B cell (primary cell): ENCODE results near the gene KDM7A. TPM values are rescaled to one million over a fixed set of nuclear protein-coding genes. Genes with fewer than 3 reads are reported as not detected.

ENCODE experiments used
- ATAC-seq: fragments of 200-7000 bp; cut with Tn5 transposase; one replicate; pipeline ENCODE4 v1.10.0; 2021; ENCODE audit warnings: low read depth, mild to moderate bottlenecking, moderate number of reproducible peaks, moderate library complexity
- CTCF ChIA-PET: fragments of 350-600 bp; sonication (Branson Sonifier 250); formaldehyde crosslinking; loops from one replicate; lab custom pipeline; 2021; ENCODE audit warnings: antibody characterized with exemption, inconsistent platforms; lab: Charles Lee
- POLR2A ChIA-PET: fragments of 350-600 bp; sonication (Branson Sonifier 250); formaldehyde crosslinking; loops from one replicate; lab custom pipeline; 2021; ENCODE audit warnings: antibody characterized with exemption; lab: Charles Lee
- DNase-seq: peaks from one replicate; pipeline ENCODE4 v3.0.0; 2013
- H2AFZ ChIP-seq: 2 replicates; pipeline ENCODE4 v1.6.1; 2012; ENCODE audit warnings: mild to moderate bottlenecking, low read depth, low read length; ENCODE audit not compliant: insufficient read depth, poor library complexity, severe bottlenecking
- H3K27ac ChIP-seq, 2 donors: 1 replicate in 1 of 2; 2 replicates in 1 of 2; pipeline ENCODE4 v1.5.1; 2012 to 2013; ENCODE audit warnings: low read length in 2 of 2, mild to moderate bottlenecking in 2 of 2, moderate library complexity in 1 of 2
- H3K27me3 ChIP-seq, 4 experiments: fragments of 200-600 bp in 1 of 4; sonication (generic) in 1 of 4; replicated peaks in 1 of 4; 1 replicate in 2 of 4; 2 replicates in 2 of 4; pipeline versions ENCODE4 v1.6.1 to v1.7.0; 2013 to 2016; ENCODE audit warnings: low read length in 3 of 4, mild to moderate bottlenecking in 2 of 4, mixed read lengths in 1 of 4, moderate library complexity in 1 of 4; ENCODE audit not compliant: insufficient read depth in 4 of 4, control insufficient read depth in 3 of 4; ENCODE audit errors: control extremely low read depth in 1 of 4
- H3K36me3 ChIP-seq, 2 experiments: replicated peaks in 1 of 2; 1 replicate in 1 of 2; 2 replicates in 1 of 2; pipeline versions ENCODE4 v1.6.1 to v1.7.1; 2013; ENCODE audit warnings: low read length in 1 of 2; ENCODE audit not compliant: insufficient read depth in 2 of 2, control insufficient read depth in 1 of 2; ENCODE audit errors: control extremely low read depth in 1 of 2, extremely low read depth in 1 of 2
- H3K4me1 ChIP-seq, 2 donors: fragments of 200-600 bp in 1 of 2; sonication (generic) in 1 of 2; 1 replicate in 1 of 2; 2 replicates in 1 of 2; pipeline versions ENCODE4 v1.5.1 to v1.6.1; 2013 to 2017; ENCODE audit warnings: low read length in 2 of 2; ENCODE audit not compliant: control insufficient read depth in 2 of 2, insufficient read depth in 2 of 2
- H3K4me2 ChIP-seq: replicated peaks from 2 replicates; pipeline ENCODE3; 2012; ENCODE audit warnings: mild to moderate bottlenecking, low read depth, low read length; ENCODE audit not compliant: poor library complexity, severe bottlenecking
- H3K4me3 ChIP-seq, 5 experiments: fragments of 200-600 bp in 1 of 5; sonication (generic) in 1 of 5; 1 replicate in 3 of 5; 2 replicates in 2 of 5; pipeline versions ENCODE4 v1.5.1 to v1.7.0; 2011 to 2016; ENCODE audit warnings: low read length in 4 of 5, mild to moderate bottlenecking in 4 of 5, low read depth in 2 of 5, control low read depth in 1 of 5, moderate library complexity in 1 of 5; ENCODE audit not compliant: insufficient read depth in 1 of 5; ENCODE audit errors: control extremely low read depth in 1 of 5, extremely low read depth in 1 of 5
- H3K79me2 ChIP-seq: fragments of 200-600 bp; sonication (generic); one replicate; pipeline ENCODE4 v1.6.0; 2016; ENCODE audit warnings: low read length; ENCODE audit not compliant: control insufficient read depth, insufficient read depth
- H3K9ac ChIP-seq: fragments of 200-600 bp; sonication (generic); 2 replicates; pipeline ENCODE4 v1.6.1; 2017; ENCODE audit warnings: mild to moderate bottlenecking, low read length, moderate library complexity
- H3K9me3 ChIP-seq, 3 donors: one replicate each; pipeline versions ENCODE4 v1.6.1 to v1.7.1; 2013; ENCODE audit warnings: low read length in 2 of 3; ENCODE audit not compliant: control insufficient read depth in 2 of 3, insufficient read depth in 1 of 3; ENCODE audit errors: control extremely low read depth in 1 of 3
- H4K20me1 ChIP-seq: 2 replicates; pipeline ENCODE4 v1.6.0; 2012; ENCODE audit warnings: mild to moderate bottlenecking, low read length; ENCODE audit not compliant: insufficient read depth, control insufficient read depth, poor library complexity, severe bottlenecking
- H3K27ac Mint-ChIP-seq: one replicate; pipeline ENCODE4 v1.8.0; 2021; ENCODE audit warnings: mixed read lengths
- H3K27me3 Mint-ChIP-seq: one replicate; pipeline ENCODE4 v1.8.0; 2021; ENCODE audit warnings: mixed read lengths
- H3K4me1 Mint-ChIP-seq: one replicate; pipeline ENCODE4 v1.8.0; 2021; ENCODE audit warnings: mixed read lengths
- H3K4me3 Mint-ChIP-seq: one replicate; pipeline ENCODE4 v1.8.0; 2021; ENCODE audit warnings: mixed read lengths
- H3K9me3 Mint-ChIP-seq: one replicate; pipeline ENCODE4 v1.8.0; 2022; ENCODE audit warnings: mixed read lengths; ENCODE audit not compliant: insufficient read depth
- CTCF ChIP-seq: fragments of 200-600 bp; IDR thresholded peaks from one replicate; pipeline ENCODE4 v1.8.0; 2022; ENCODE audit warnings: antibody characterized with exemption, mild to moderate bottlenecking
- EZH2 ChIP-seq: IDR thresholded peaks from 2 replicates; pipeline ENCODE4 v1.6.1; 2012; ENCODE audit warnings: borderline replicate concordance, low read depth, mild to moderate bottlenecking, moderate library complexity, low read length; ENCODE audit not compliant: insufficient read depth, poor library complexity, severe bottlenecking
- WGBS: methylation state at CpG from one replicate; pipeline ENCODE4 v1.1.5; 2013; ENCODE audit warnings: missing lambda C conversion rate; ENCODE audit not compliant: insufficient coverage; 5-methylcytosine and 5-hydroxymethylcytosine counted together
- intact Hi-C: fragments of 100-400 bp; cut with micrococcal nuclease; formaldehyde crosslinking; loops from one replicate; pipeline ENCODE4 v1.10.0; 2022
- polyA plus RNA-seq: library from polyadenylated mRNA; depleted of rRNA; stranded (reverse); fragments of >200 nt; gene quantifications from 2 replicates; pipeline ENCODE4 v1.2.3, GENCODE V29; 2012
- total RNA-seq, 2 donors: library from RNA; stranded (reverse); fragments of 120-200 nt in 1 of 2; gene quantifications; 1 replicate in 1 of 2; 2 replicates in 1 of 2; pipeline versions ENCODE4 v1.2.3 to v1.2.4, GENCODE V29; 2013 to 2022

The KDM7A gene
- total and polyA plus RNA-seq, 2 donors (not counting 1 experiment from before 2014, with no cell fraction given), result 16.1 to 50.8 TPM

- peaks cover 86% of the 10 kb centered on the region for H4K20me1 ChIP-seq
- H2AFZ ChIP-seq, result no peak overlapping the region
Observed at GRCh38 chr7:140142031-140142430, 34.8 kb downstream of the KDM7A start.

GRCh38 chr7:140141256-140141655 lies 35.5 kb downstream of the KDM7A start:
- H3K27ac Mint-ChIP-seq, result no peak overlapping the region
- H3K4me1 ChIP-seq, result peaks cover 0 to 3% of the 10 kb centered on the region in 2 donors
- ATAC-seq (no peak), DNase-seq (no peak)
- no peak overlapping the region for H3K4me2 ChIP-seq
- POLR2A ChIA-PET, result interaction anchor here (0.7 kb wide), 1 partner anchor 66 kb away, joined by 3 read pairs; no protein-coding TSS in a partner anchor
- peaks cover 85% of the 10 kb centered on the region for H4K20me1 ChIP-seq
- H3K9me3 Mint-ChIP-seq, result no peaks in the 10 kb centered on the region
- H3K27me3 ChIP-seq, result no peaks in the 10 kb centered on the region
- no peaks in the 10 kb centered on the region for H3K9me3 ChIP-seq
- H3K4me3 ChIP-seq, result no peak overlapping the region
- no peak overlapping the region for H3K9ac ChIP-seq
- H2AFZ ChIP-seq, result no peak overlapping the region
- WGBS, result no CpG with 5 or more reads among the region's 3 CpGs
- peaks cover 46% of the 10 kb centered on the region for H3K4me1 Mint-ChIP-seq
- no peak overlapping the region for H3K4me3 Mint-ChIP-seq
- TF ChIP-seq EZH2 (no peak), CTCF (no peak)
- no peak overlapping the region for H3K27ac ChIP-seq
- H3K36me3 ChIP-seq, result peaks cover 4 to 22% of the 10 kb centered on the region in 2 experiments
- intact Hi-C loops, result no loop called here
- CTCF ChIA-PET, result interaction anchor here (0.6 to 1.1 kb wide), 2 partner anchors 36 to 187 kb away, joined by 3 read pairs; no protein-coding TSS in a partner anchor
- no peaks in the 10 kb centered on the region for H3K27me3 Mint-ChIP-seq
- peaks cover 89% of the 10 kb centered on the region for H3K79me2 ChIP-seq

More at GRCh38 chr7:140142031-140142430, 34.8 kb downstream of the KDM7A start:
- H3K9ac ChIP-seq, result no peak overlapping the region
- H3K4me3 ChIP-seq, result no peak overlapping the region
- Mint-ChIP-seq H3K27me3 (no peaks in the 10 kb centered on the region), H3K9me3 (no peaks in the 10 kb centered on the region), H3K27ac (no peak overlapping the region), H3K4me1 (peaks cover 53% of the 10 kb centered on the region), H3K4me3 (no peak overlapping the region)
- no peak for DNase-seq
- POLR2A ChIA-PET, result no interaction called here
- peaks cover 5 to 15% of the 10 kb centered on the region in 2 experiments for H3K36me3 ChIP-seq
- no peak overlapping the region for H3K4me2 ChIP-seq
- H3K27me3 ChIP-seq, result no peaks in the 10 kb centered on the region
- H3K27ac ChIP-seq, result peak overlapping the region in 1 of 2 donors; percentile 31
- no peak for ATAC-seq
- H3K4me1 ChIP-seq, result peaks cover 0 to 6% of the 10 kb centered on the region in 2 donors
- intact Hi-C loops, result no loop called here
- no peaks in the 10 kb centered on the region for H3K9me3 ChIP-seq
- CTCF ChIA-PET, result no interaction called here
- TF ChIP-seq EZH2 (no peak), CTCF (no peak)
- H3K79me2 ChIP-seq, result peaks cover 92% of the 10 kb centered on the region
